Measurements from ENCODE around the gene TRPT1. TPM values are rescaled to one million over a fixed set of nuclear protein-coding genes. Genes with fewer than 3 reads are reported as not detected.

TRPT1 gene
- total RNA-seq, 1 donor from 2014 or later = 27.7 TPM

- TF ChIP-seq POLR2A (IDR thresholded peaks at IDR 0.05) (no peak), CTCF (IDR thresholded peaks at IDR 0.05) (no peak), POLR2AphosphoS5 (IDR thresholded peaks at IDR 0.05; ENCODE audit: insufficient read depth in 1 of 2, low read depth in 1 of 2) (peak in 1 of 2 donors; percentile 73)
- intact Hi-C loops (cut with DNase I) = no loop called here
- peaks cover 63% of the 10 kb centered on the region for H3K4me1 ChIP-seq
- H3K27ac ChIP-seq = peak overlapping the region; percentile 81
- no peaks in the 10 kb centered on the region for H3K9me3 ChIP-seq
- H3K4me3 ChIP-seq = peak overlapping the region; percentile 78 to 97
- DNase-seq (ENCODE audit: extremely low spot score in 2 of 2) = no peak
- no peaks in the 10 kb centered on the region for H3K36me3 ChIP-seq
- H3K27me3 ChIP-seq = no peaks in the 10 kb centered on the region
Observed at GRCh38 chr11:64226507-64227051, 593 bp upstream of the TRPT1 start.

GRCh38 chr11:64224891-64225607, 937 bp downstream of the TRPT1 start:
- peak overlapping the region; percentile 78 to 97 for H3K4me3 ChIP-seq
- peaks cover 52% of the 10 kb centered on the region for H3K4me1 ChIP-seq

GRCh38 chr11:64224151-64224890, 1.7 kb downstream of the TRPT1 start:
- H3K9me3 ChIP-seq = no peaks in the 10 kb centered on the region
- H3K4me1 ChIP-seq = peaks cover 44% of the 10 kb centered on the region
- intact Hi-C loops (cut with DNase I) = no loop called here
- H3K36me3 ChIP-seq = no peaks in the 10 kb centered on the region
- DNase-seq (ENCODE audit: extremely low spot score in 2 of 2) = no peak
- TF ChIP-seq POLR2A (IDR thresholded peaks at IDR 0.05) = no peak
- TF ChIP-seq CTCF (IDR thresholded peaks at IDR 0.05) = no peak
- no peak for TF ChIP-seq POLR2AphosphoS5 (IDR thresholded peaks at IDR 0.05; ENCODE audit: insufficient read depth in 1 of 2, low read depth in 1 of 2)
- H3K27ac ChIP-seq = no peak overlapping the region
- no peak overlapping the region for H3K4me3 ChIP-seq
- no peaks in the 10 kb centered on the region for H3K27me3 ChIP-seq

More at GRCh38 chr11:64224891-64225607, 937 bp downstream of the TRPT1 start:
- TF ChIP-seq POLR2A (IDR thresholded peaks at IDR 0.05) (no peak), POLR2AphosphoS5 (IDR thresholded peaks at IDR 0.05; ENCODE audit: insufficient read depth in 1 of 2, low read depth in 1 of 2) (no peak), CTCF (IDR thresholded peaks at IDR 0.05) (no peak)
- Histone ChIP-seq H3K27ac (peak overlapping the region; percentile 81), H3K27me3 (no peaks in the 10 kb centered on the region), H3K36me3 (no peaks in the 10 kb centered on the region), H3K9me3 (no peaks in the 10 kb centered on the region)
- intact Hi-C loops (cut with DNase I) = no loop called here
- DNase-seq (ENCODE audit: extremely low spot score in 2 of 2) = no peak

GRCh38 chr11:64223001-64223651, 2.9 kb downstream of the TRPT1 start:
- DNase-seq (ENCODE audit: extremely low spot score in 2 of 2) = no peak
- Histone ChIP-seq H3K4me1 (peaks cover 39% of the 10 kb centered on the region), H3K9me3 (no peaks in the 10 kb centered on the region), H3K4me3 (no peak overlapping the region), H3K27ac (no peak overlapping the region), H3K27me3 (no peaks in the 10 kb centered on the region), H3K36me3 (no peaks in the 10 kb centered on the region)
- TF ChIP-seq POLR2AphosphoS5 (IDR thresholded peaks at IDR 0.05; ENCODE audit: insufficient read depth in 1 of 2, low read depth in 1 of 2) (no peak), POLR2A (IDR thresholded peaks at IDR 0.05) (no peak), CTCF (IDR thresholded peaks at IDR 0.05) (no peak)
- intact Hi-C loops (cut with DNase I) = no loop called here
